Liver (tissue), 9 donors: ENCODE results near the gene PLB1. TPM values are rescaled to one million over a fixed set of nuclear protein-coding genes. Genes with fewer than 3 reads are reported as not detected.

Source experiments
- DNase-seq: peaks from one replicate; pipeline ENCODE4 v3.0.0-alpha.2; 2017; ENCODE audit warnings: low spot score
- H3K27ac ChIP-seq, 2 donors: one replicate each; pipeline ENCODE4 v1.7.0; 2013; ENCODE audit warnings: inconsistent platforms in 2 of 2, low read length in 2 of 2, control low read depth in 1 of 2, low read depth in 1 of 2, mild to moderate bottlenecking in 1 of 2
- H3K27me3 ChIP-seq, 4 donors: one replicate each; pipeline versions ENCODE4 v1.6.1 to v1.7.0; 2013; ENCODE audit warnings: low read length in 3 of 4, inconsistent platforms in 1 of 4, mild to moderate bottlenecking in 1 of 4, moderate library complexity in 1 of 4; ENCODE audit not compliant: control insufficient read depth in 4 of 4, insufficient read depth in 4 of 4
- H3K36me3 ChIP-seq, 4 donors: one replicate each; pipeline versions ENCODE4 v1.6.1 to v1.7.0; 2013; ENCODE audit warnings: low read length in 3 of 4, mild to moderate bottlenecking in 3 of 4, low read depth in 1 of 4, moderate library complexity in 1 of 4; ENCODE audit not compliant: control insufficient read depth in 4 of 4, insufficient read depth in 3 of 4
- H3K4me1 ChIP-seq, 4 donors: one replicate each; pipeline versions ENCODE4 v1.6.1 to v1.7.0; 2013; ENCODE audit warnings: low read length in 3 of 4, mild to moderate bottlenecking in 3 of 4, moderate library complexity in 1 of 4; ENCODE audit not compliant: control insufficient read depth in 4 of 4, insufficient read depth in 4 of 4
- H3K4me3 ChIP-seq, 3 donors: one replicate each; pipeline versions ENCODE4 v1.6.1 to v1.7.0; 2013; ENCODE audit warnings: low read length in 3 of 3, control low read depth in 1 of 3, low read depth in 1 of 3, mild to moderate bottlenecking in 1 of 3
- H3K9ac ChIP-seq, 2 donors: one replicate each; pipeline ENCODE4 v1.7.0; 2013; ENCODE audit warnings: low read length in 2 of 2, mild to moderate bottlenecking in 2 of 2, moderate library complexity in 2 of 2, control low read depth in 1 of 2, low read depth in 1 of 2
- H3K9me3 ChIP-seq, 4 donors: one replicate each; pipeline versions ENCODE4 v1.6.1 to v1.7.0; 2013; ENCODE audit warnings: low read length in 3 of 4; ENCODE audit not compliant: control insufficient read depth in 4 of 4
- ATF3 ChIP-seq: IDR thresholded peaks from 2 replicates; pipeline ENCODE4 v1.6.1; 2016; ENCODE audit warnings: antibody characterized with exemption
- CTCF ChIP-seq: fragments of 150-350 bp; IDR thresholded peaks from 2 replicates; pipeline ENCODE4 v1.5.1; 2017; ENCODE audit warnings: improper control_type of control experiment, low read depth, low read length; ENCODE audit not compliant: missing input control
- EGR1 ChIP-seq, 2 donors: IDR thresholded peaks; 2 replicates each; pipeline ENCODE4 v1.6.1; 2016 to 2018; ENCODE audit warnings: antibody characterized with exemption in 2 of 2, low read depth in 2 of 2
- FOXA1 ChIP-seq: IDR thresholded peaks from 2 replicates; pipeline ENCODE4 v1.6.1; 2016; ENCODE audit warnings: antibody characterized with exemption
- FOXA2 ChIP-seq: IDR thresholded peaks from 2 replicates; pipeline ENCODE4 v1.6.1; 2016; ENCODE audit warnings: antibody characterized with exemption
- GABPA ChIP-seq, 2 donors: IDR thresholded peaks in 1 of 2; conservative IDR thresholded peaks in 1 of 2; 2 replicates each; pipeline ENCODE4 v1.6.1; 2016; ENCODE audit warnings: antibody characterized with exemption in 2 of 2, mild to moderate bottlenecking in 1 of 2, moderate library complexity in 1 of 2
- HNF4A ChIP-seq, 2 donors: conservative IDR thresholded peaks; 2 replicates each; pipeline ENCODE4 v1.6.1; 2016; ENCODE audit warnings: antibody characterized with exemption in 2 of 2, mild to moderate bottlenecking in 2 of 2
- HNF4G ChIP-seq: IDR thresholded peaks from 2 replicates; pipeline ENCODE4 v1.6.1; 2016; ENCODE audit warnings: antibody characterized with exemption
- JUND ChIP-seq, 2 donors: IDR thresholded peaks; 2 replicates each; pipeline ENCODE4 v1.6.1; 2016; ENCODE audit warnings: antibody characterized with exemption in 2 of 2
- NR2F2 ChIP-seq: IDR thresholded peaks from 2 replicates; pipeline ENCODE4 v1.6.1; 2016; ENCODE audit warnings: antibody characterized with exemption
- RAD21 ChIP-seq, 2 donors: IDR thresholded peaks; 2 replicates each; pipeline ENCODE4 v1.6.1; 2016; ENCODE audit warnings: antibody characterized with exemption in 2 of 2, mild to moderate bottlenecking in 2 of 2
- REST ChIP-seq: IDR thresholded peaks from 2 replicates; pipeline ENCODE4 v1.6.1; 2016; ENCODE audit warnings: antibody characterized with exemption, mild to moderate bottlenecking
- RXRA ChIP-seq, 2 donors: IDR thresholded peaks; 2 replicates each; pipeline ENCODE4 v1.6.1; 2017 to 2018; ENCODE audit warnings: antibody characterized with exemption in 2 of 2, mild to moderate bottlenecking in 1 of 2
- SP1 ChIP-seq: IDR thresholded peaks from 2 replicates; pipeline ENCODE4 v1.6.1; 2018; ENCODE audit warnings: antibody characterized with exemption, mild to moderate bottlenecking
- TAF1 ChIP-seq: conservative IDR thresholded peaks from 2 replicates; pipeline ENCODE4 v1.6.1; 2016; ENCODE audit warnings: antibody characterized with exemption, mild to moderate bottlenecking
- YY1 ChIP-seq: IDR thresholded peaks from 2 replicates; pipeline ENCODE4 v1.6.1; 2016; ENCODE audit warnings: antibody characterized with exemption, mild to moderate bottlenecking
- WGBS: extraction: QIAGEN DNeasy Blood & Tissue Kit; methylation state at CpG from one replicate; pipeline ENCODE4 v1.1.7; 2013; 5-methylcytosine and 5-hydroxymethylcytosine counted together
- polyA plus RNA-seq, 2 donors: library from polyadenylated mRNA; stranded (reverse) in 1 of 2; unstranded in 1 of 2; fragments of 200-250 nt in 1 of 2; fragments of >200 nt in 1 of 2; fragmentation: Nextera tagmentation in 1 of 2; extraction: Ambion mirVana in 1 of 2; gene quantifications; one replicate each; pipeline versions ENCODE4 v1.2.1 to v1.2.3, GENCODE V29; 2013 to 2015
- total RNA-seq, 2 donors: library from RNA; depleted of rRNA; stranded (reverse); fragments of >200 nt; gene quantifications; one replicate each; pipeline ENCODE4 v1.2.3, GENCODE V29; 2014
- TF ChIP-seq, protein P1 (sequence below): IDR thresholded peaks from 2 replicates; pipeline ENCODE4 v1.6.1; 2016; ENCODE audit warnings: antibody characterized with exemption
- TF ChIP-seq, protein P2 (sequence below): IDR thresholded peaks from 2 replicates; pipeline ENCODE4 v1.6.1; 2016; ENCODE audit warnings: antibody characterized with exemption
- donor health status: healthy.
- donor health status: healthy.
- donor health status: healthy.
- donor health status: healthy.
- donor health status: healthy.

Gene PLB1
- total and polyA plus RNA-seq, 4 donors = 0.58 to 4.5 (median 1.6) TPM

- TF ChIP-seq RXRA (IDR thresholded peaks at IDR 0.05) = no peak
These were observed 94.8 kb downstream of the PLB1 start (continued) for GRCh38 chr2:28590496-28591301.

DNA sequence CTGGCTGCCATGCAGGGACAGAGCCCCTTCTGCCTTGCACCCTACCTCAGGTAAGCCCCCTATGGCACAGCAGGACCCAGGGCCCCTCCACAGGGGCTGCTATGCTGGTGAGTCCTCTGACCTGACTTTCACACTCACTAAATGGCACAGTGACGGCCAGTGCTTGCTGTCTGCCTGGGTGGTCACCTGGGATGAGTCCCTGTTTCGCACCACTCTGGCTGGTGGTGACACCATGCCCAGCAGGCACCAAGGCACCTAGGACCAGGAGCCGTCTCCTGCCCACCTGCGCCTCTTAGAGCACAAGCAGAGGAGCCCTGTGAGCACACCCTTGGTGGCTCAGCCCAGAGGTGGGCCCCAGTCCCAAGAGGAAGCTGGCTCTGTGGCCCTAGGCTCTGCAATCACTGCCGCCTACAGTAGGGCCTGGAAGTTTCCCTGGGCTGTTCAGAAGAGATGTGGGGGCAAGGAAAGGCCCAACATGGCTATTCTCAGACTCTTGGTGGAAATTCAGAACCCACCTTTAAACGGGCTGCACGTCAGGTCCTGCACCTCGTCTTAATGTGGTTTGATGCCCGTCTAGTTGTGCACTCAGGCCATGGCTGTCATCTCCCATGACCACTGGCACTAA, 96.0 kb downstream of the PLB1 start:
- TF ChIP-seq TAF1 = no peak
- no peak for TF ChIP-seq HNF4A (conservative IDR thresholded peaks at IDR 0.05)
- no peak for TF ChIP-seq FOXA1
- no peaks in the 10 kb centered on the region for H3K36me3 ChIP-seq
- H3K9me3 ChIP-seq = no peaks in the 10 kb centered on the region
- H3K4me3 ChIP-seq = no peak overlapping the region
- H3K4me1 ChIP-seq = peaks cover 0 to 10% (median 6%) of the 10 kb centered on the region in 4 donors
- 92% methylated on average over 9 of the region's 9 CpGs for WGBS
- no peak for DNase-seq
- no peak overlapping the region for H3K27ac ChIP-seq
- H3K27me3 ChIP-seq = no peaks in the 10 kb centered on the region
- H3K9ac ChIP-seq = no peak overlapping the region

- H3K9me3 ChIP-seq = no peaks in the 10 kb centered on the region
- H3K27ac ChIP-seq = no peak overlapping the region
- no peak overlapping the region for H3K4me3 ChIP-seq
- no peak overlapping the region for H3K9ac ChIP-seq
- WGBS = 96% methylated on average over 3 of the region's 3 CpGs
- H3K4me1 ChIP-seq = peaks cover 0 to 10% (median 6%) of the 10 kb centered on the region in 4 donors
- no peaks in the 10 kb centered on the region for H3K27me3 ChIP-seq
- TF ChIP-seq SP1 (no peak), YY1 (no peak), FOXA2 (no peak), HNF4A (conservative IDR thresholded peaks at IDR 0.05) (no peak), RXRA (IDR thresholded peaks at IDR 0.05) (no peak), HNF4G (no peak), FOXA1 (no peak), CTCF (no peak), RAD21 (IDR thresholded peaks at IDR 0.05) (no peak), JUND (IDR thresholded peaks at IDR 0.05) (no peak), EGR1 (IDR thresholded peaks at IDR 0.05; ENCODE audit: low read depth in 2 of 2) (no peak), NR2F2 (no peak), ATF3 (no peak), REST (no peak), TAF1 (no peak), GABPA (IDR thresholded peaks at IDR 0.05 in 1 of 2, conservative IDR thresholded peaks at IDR 0.05 in 1 of 2) (no peak)
- TF ChIP-seq, protein P1, sequence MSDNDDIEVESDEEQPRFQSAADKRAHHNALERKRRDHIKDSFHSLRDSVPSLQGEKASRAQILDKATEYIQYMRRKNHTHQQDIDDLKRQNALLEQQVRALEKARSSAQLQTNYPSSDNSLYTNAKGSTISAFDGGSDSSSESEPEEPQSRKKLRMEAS = no peak
- TF ChIP-seq, protein P2, sequence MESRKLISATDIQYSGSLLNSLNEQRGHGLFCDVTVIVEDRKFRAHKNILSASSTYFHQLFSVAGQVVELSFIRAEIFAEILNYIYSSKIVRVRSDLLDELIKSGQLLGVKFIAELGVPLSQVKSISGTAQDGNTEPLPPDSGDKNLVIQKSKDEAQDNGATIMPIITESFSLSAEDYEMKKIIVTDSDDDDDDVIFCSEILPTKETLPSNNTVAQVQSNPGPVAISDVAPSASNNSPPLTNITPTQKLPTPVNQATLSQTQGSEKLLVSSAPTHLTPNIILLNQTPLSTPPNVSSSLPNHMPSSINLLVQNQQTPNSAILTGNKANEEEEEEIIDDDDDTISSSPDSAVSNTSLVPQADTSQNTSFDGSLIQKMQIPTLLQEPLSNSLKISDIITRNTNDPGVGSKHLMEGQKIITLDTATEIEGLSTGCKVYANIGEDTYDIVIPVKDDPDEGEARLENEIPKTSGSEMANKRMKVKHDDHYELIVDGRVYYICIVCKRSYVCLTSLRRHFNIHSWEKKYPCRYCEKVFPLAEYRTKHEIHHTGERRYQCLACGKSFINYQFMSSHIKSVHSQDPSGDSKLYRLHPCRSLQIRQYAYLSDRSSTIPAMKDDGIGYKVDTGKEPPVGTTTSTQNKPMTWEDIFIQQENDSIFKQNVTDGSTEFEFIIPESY = no peak
- DNase-seq = no peak
- no peaks in the 10 kb centered on the region for H3K36me3 ChIP-seq
These were observed 96.6 kb downstream of the PLB1 start for GRCh38 chr2:28592481-28592880.
